Measurements from ENCODE around the gene RAB20. TPM values are rescaled to one million over a fixed set of nuclear protein-coding genes. Genes with fewer than 3 reads are reported as not detected.

RAB20 gene
- total and polyA plus RNA-seq, 7 experiments from 2014 or later = 1.3 to 13.6 (median 4.0) TPM

GRCh38 chr13:110522721-110523120 lies 38.8 kb downstream of the RAB20 start:
- ChIA-PET POLR2A (no interaction called here), CTCF (no interaction called here)
- H3K27me3 Mint-ChIP-seq = no peaks in the 10 kb centered on the region
- ATAC-seq = no peak
- no peaks in the 10 kb centered on the region for H3K27me3 ChIP-seq (ENCODE audit: control insufficient read depth in 2 of 2, insufficient read depth in 2 of 2, low read length in 2 of 2)
- DNase-seq = no peak
- peak overlapping the region in 2 of 9 donors; percentile 6 to 23 for H3K27ac Mint-ChIP-seq
- H3K27ac ChIP-seq (ENCODE audit: low read depth, low read length) = no peak overlapping the region
- H3K4me3 ChIP-seq (ENCODE audit: low read length) = no peak overlapping the region
- H3K4me1 Mint-ChIP-seq = peaks cover 13 to 39% (median 28%) of the 10 kb centered on the region in 7 donors
- H3K9me3 Mint-ChIP-seq = no peaks in the 10 kb centered on the region
- H3K36me3 ChIP-seq (ENCODE audit: control insufficient read depth in 2 of 3, insufficient read depth in 3 of 3, low read length in 3 of 3) = no peaks in the 10 kb centered on the region
- H3K9me3 ChIP-seq (ENCODE audit: control insufficient read depth in 2 of 3, low read length in 3 of 3) = no peaks in the 10 kb centered on the region
- intact Hi-C loops (cut with micrococcal nuclease) = no loop called here
- H3K4me1 ChIP-seq (ENCODE audit: control insufficient read depth in 2 of 2, insufficient read depth in 2 of 2, low read length in 2 of 2) = peaks cover 9 to 22% of the 10 kb centered on the region in 2 donors
- no peak overlapping the region for H3K4me3 Mint-ChIP-seq
- H3K36me3 Mint-ChIP-seq = peaks cover 0 to 15% (median 6%) of the 10 kb centered on the region in 5 donors

- H3K36me3 ChIP-seq (ENCODE audit: control insufficient read depth in 2 of 3, insufficient read depth in 3 of 3, low read length in 3 of 3) = no peaks in the 10 kb centered on the region
- H3K4me3 Mint-ChIP-seq = no peak overlapping the region
- H3K27me3 Mint-ChIP-seq = no peaks in the 10 kb centered on the region
- H3K4me1 ChIP-seq (ENCODE audit: control insufficient read depth in 2 of 2, insufficient read depth in 2 of 2, low read length in 2 of 2) = peaks cover 9 to 22% of the 10 kb centered on the region in 2 donors
- H3K9me3 Mint-ChIP-seq = no peaks in the 10 kb centered on the region
- H3K27me3 ChIP-seq (ENCODE audit: control insufficient read depth in 2 of 2, insufficient read depth in 2 of 2, low read length in 2 of 2) = no peaks in the 10 kb centered on the region
- H3K4me3 ChIP-seq (ENCODE audit: low read length) = no peak overlapping the region
- H3K36me3 Mint-ChIP-seq = peaks cover 0 to 15% (median 6%) of the 10 kb centered on the region in 5 donors
- no peak overlapping the region for H3K27ac ChIP-seq (ENCODE audit: low read depth, low read length)
- H3K27ac Mint-ChIP-seq = no peak overlapping the region
- CTCF ChIA-PET = no interaction called here
- no peak for ATAC-seq
- peaks cover 13 to 38% (median 28%) of the 10 kb centered on the region in 7 donors for H3K4me1 Mint-ChIP-seq
- POLR2A ChIA-PET = no interaction called here
- intact Hi-C loops (cut with micrococcal nuclease) = no loop called here
- no peak for DNase-seq
- no peaks in the 10 kb centered on the region for H3K9me3 ChIP-seq (ENCODE audit: control insufficient read depth in 2 of 3, low read length in 3 of 3)
These were observed 39.6 kb downstream of the RAB20 start for GRCh38 chr13:110521946-110522345.

DNA sequence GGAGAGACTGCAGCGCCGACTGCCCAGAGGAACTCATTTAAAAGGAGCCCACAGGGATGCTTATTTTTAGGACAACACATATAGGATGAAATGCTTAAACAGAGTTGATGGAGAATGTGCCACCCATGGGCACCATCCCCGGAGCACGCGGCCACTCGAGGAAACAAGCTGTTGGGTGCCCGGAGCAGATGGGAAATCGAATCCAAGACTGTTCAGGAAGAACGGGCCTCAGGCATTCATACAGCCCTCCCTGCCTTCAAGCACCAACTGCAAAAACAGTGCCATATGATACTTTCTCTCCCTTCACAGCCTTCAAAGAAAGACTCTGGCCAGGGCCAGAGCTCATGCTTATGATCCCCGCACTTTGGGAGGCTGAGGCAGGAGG lies 40.2 kb downstream of the RAB20 start:
- Histone ChIP-seq H3K4me1 (ENCODE audit: control insufficient read depth in 2 of 2, insufficient read depth in 2 of 2, low read length in 2 of 2) (peaks cover 9 to 22% of the 10 kb centered on the region in 2 donors), H3K27ac (ENCODE audit: low read depth, low read length) (no peak overlapping the region), H3K27me3 (ENCODE audit: control insufficient read depth in 2 of 2, insufficient read depth in 2 of 2, low read length in 2 of 2) (no peaks in the 10 kb centered on the region), H3K9me3 (ENCODE audit: control insufficient read depth in 2 of 3, low read length in 3 of 3) (no peaks in the 10 kb centered on the region), H3K4me3 (ENCODE audit: low read length) (no peak overlapping the region), H3K36me3 (ENCODE audit: control insufficient read depth in 2 of 3, insufficient read depth in 3 of 3, low read length in 3 of 3) (no peaks in the 10 kb centered on the region)
- H3K27me3 Mint-ChIP-seq = no peaks in the 10 kb centered on the region
- ChIA-PET CTCF (no interaction called here), POLR2A (no interaction called here)
- H3K9me3 Mint-ChIP-seq = no peaks in the 10 kb centered on the region
- H3K4me3 Mint-ChIP-seq = no peak overlapping the region
- H3K27ac Mint-ChIP-seq = peak overlapping the region in 1 of 9 donors; percentile 42
- intact Hi-C loops (cut with micrococcal nuclease) = no loop called here
- H3K4me1 Mint-ChIP-seq = peaks cover 13 to 31% (median 25%) of the 10 kb centered on the region in 7 donors
- ATAC-seq = no peak
- peaks cover 0 to 15% (median 6%) of the 10 kb centered on the region in 5 donors for H3K36me3 Mint-ChIP-seq
- no peak for DNase-seq

GRCh38 chr13:110520431-110521295 lies 40.9 kb downstream of the RAB20 start:
- no peak overlapping the region for H3K27ac ChIP-seq (ENCODE audit: low read depth, low read length)
- ChIA-PET POLR2A (no interaction called here), CTCF (no interaction called here)
- intact Hi-C loops (cut with micrococcal nuclease) = no loop called here
- H3K9me3 ChIP-seq (ENCODE audit: control insufficient read depth in 2 of 3, low read length in 3 of 3) = no peaks in the 10 kb centered on the region
- Mint-ChIP-seq H3K27me3 (no peaks in the 10 kb centered on the region), H3K4me1 (peaks cover 10 to 25% (median 20%) of the 10 kb centered on the region in 7 donors), H3K27ac (peak overlapping the region in 2 of 9 donors; percentile 15 to 42), H3K4me3 (no peak overlapping the region), H3K9me3 (no peaks in the 10 kb centered on the region), H3K36me3 (peaks cover 0 to 15% (median 6%) of the 10 kb centered on the region in 5 donors)
- H3K4me1 ChIP-seq (ENCODE audit: control insufficient read depth in 2 of 2, insufficient read depth in 2 of 2, low read length in 2 of 2) = peaks cover 9 to 15% of the 10 kb centered on the region in 2 donors
- H3K27me3 ChIP-seq (ENCODE audit: control insufficient read depth in 2 of 2, insufficient read depth in 2 of 2, low read length in 2 of 2) = no peaks in the 10 kb centered on the region
- no peak overlapping the region for H3K4me3 ChIP-seq (ENCODE audit: low read length)
- ATAC-seq = peak; percentile 61
- no peak for DNase-seq
- H3K36me3 ChIP-seq (ENCODE audit: control insufficient read depth in 2 of 3, insufficient read depth in 3 of 3, low read length in 3 of 3) = no peaks in the 10 kb centered on the region

GRCh38 chr13:110519506-110519905 lies 42.0 kb downstream of the RAB20 start:
- peaks cover 0 to 4% (median 0%) of the 10 kb centered on the region in 11 donors for H3K9me3 Mint-ChIP-seq
- H3K27me3 ChIP-seq (ENCODE audit: control insufficient read depth in 2 of 2, insufficient read depth in 2 of 2, low read length in 2 of 2) = no peaks in the 10 kb centered on the region
- DNase-seq (no peak), ATAC-seq (no peak)
- peaks cover 5 to 13% (median 10%) of the 10 kb centered on the region in 7 donors for H3K4me1 Mint-ChIP-seq
- CTCF ChIA-PET = no interaction called here
- no peaks in the 10 kb centered on the region for H3K27me3 Mint-ChIP-seq
- H3K4me1 ChIP-seq (ENCODE audit: control insufficient read depth in 2 of 2, insufficient read depth in 2 of 2, low read length in 2 of 2) = peaks cover 2 to 4% of the 10 kb centered on the region in 2 donors
- H3K36me3 ChIP-seq (ENCODE audit: control insufficient read depth in 2 of 3, insufficient read depth in 3 of 3, low read length in 3 of 3) = no peaks in the 10 kb centered on the region
- POLR2A ChIA-PET = no interaction called here
- peaks cover 0 to 15% (median 6%) of the 10 kb centered on the region in 5 donors for H3K36me3 Mint-ChIP-seq
- H3K9me3 ChIP-seq (ENCODE audit: control insufficient read depth in 2 of 3, low read length in 3 of 3) = no peaks in the 10 kb centered on the region
- H3K4me3 ChIP-seq (ENCODE audit: low read length) = no peak overlapping the region
- H3K27ac Mint-ChIP-seq = no peak overlapping the region
- no peak overlapping the region for H3K4me3 Mint-ChIP-seq
- no peak overlapping the region for H3K27ac ChIP-seq (ENCODE audit: low read depth, low read length)
- intact Hi-C loops (cut with micrococcal nuclease) = no loop called here

DNA sequence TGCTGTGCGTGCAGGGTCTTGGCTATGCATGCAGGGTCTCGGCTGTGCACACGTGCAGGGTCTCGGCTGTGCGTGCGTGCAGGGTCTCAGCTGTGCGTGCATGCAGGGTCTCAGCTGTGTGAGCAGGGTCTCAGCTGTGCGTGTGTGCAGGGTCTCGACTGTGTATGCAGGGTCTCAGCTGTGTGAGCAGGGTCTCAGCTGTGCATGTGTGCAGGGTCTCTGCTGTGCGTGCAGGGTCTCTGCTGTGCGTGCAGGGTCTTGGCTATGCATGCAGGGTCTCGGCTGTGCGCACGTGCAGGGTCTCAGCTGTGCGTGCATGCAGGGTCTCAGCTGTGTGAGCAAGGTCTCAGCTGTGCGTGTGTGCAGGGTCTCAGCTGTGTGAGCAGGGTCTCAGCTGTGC lies 42.5 kb downstream of the RAB20 start:
- Histone ChIP-seq H3K4me1 (ENCODE audit: control insufficient read depth in 2 of 2, insufficient read depth in 2 of 2, low read length in 2 of 2) (no peaks in the 10 kb centered on the region), H3K36me3 (ENCODE audit: control insufficient read depth in 2 of 3, insufficient read depth in 3 of 3, low read length in 3 of 3) (no peaks in the 10 kb centered on the region), H3K4me3 (ENCODE audit: low read length) (no peak overlapping the region), H3K9me3 (ENCODE audit: control insufficient read depth in 2 of 3, low read length in 3 of 3) (no peaks in the 10 kb centered on the region), H3K27ac (ENCODE audit: low read depth, low read length) (no peak overlapping the region), H3K27me3 (ENCODE audit: control insufficient read depth in 2 of 2, insufficient read depth in 2 of 2, low read length in 2 of 2) (no peaks in the 10 kb centered on the region)
- DNase-seq (no peak), ATAC-seq (no peak)
- Mint-ChIP-seq H3K4me1 (peaks cover under 1 to 9% (median 6%) of the 10 kb centered on the region in 7 donors), H3K4me3 (no peak overlapping the region), H3K27ac (no peak overlapping the region), H3K9me3 (peaks cover 0 to 4% (median 0%) of the 10 kb centered on the region in 11 donors), H3K27me3 (no peaks in the 10 kb centered on the region), H3K36me3 (peaks cover 0 to 15% (median 6%) of the 10 kb centered on the region in 5 donors)
- intact Hi-C loops (cut with micrococcal nuclease) = no loop called here
- ChIA-PET CTCF (no interaction called here), POLR2A (no interaction called here)

DNA sequence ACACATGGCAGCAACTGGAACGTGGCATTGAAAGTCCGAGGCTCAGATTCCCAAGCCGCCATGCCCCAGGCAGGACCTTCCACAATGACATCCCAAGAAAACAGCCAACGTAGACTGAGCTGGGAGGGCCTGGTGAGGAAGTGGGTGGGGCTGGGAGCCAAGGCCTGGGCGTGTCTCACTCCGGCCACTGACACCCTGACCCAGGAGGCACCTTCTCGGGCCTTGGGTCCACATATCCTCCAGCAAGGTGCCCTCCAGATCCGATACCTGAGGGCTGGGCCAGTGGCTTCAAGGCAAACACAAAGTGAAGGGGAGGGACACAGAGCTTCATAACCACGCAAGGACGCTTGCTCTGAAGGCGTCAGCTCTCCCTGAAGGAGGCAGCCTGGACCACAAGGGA lies 43.0 kb downstream of the RAB20 start:
- Mint-ChIP-seq H3K27me3 (no peaks in the 10 kb centered on the region), H3K4me3 (no peak overlapping the region), H3K9me3 (peaks cover 0 to 4% (median 0%) of the 10 kb centered on the region in 11 donors), H3K36me3 (peaks cover 0 to 15% (median 6%) of the 10 kb centered on the region in 5 donors), H3K4me1 (peaks cover 0 to 8% (median 5%) of the 10 kb centered on the region in 7 donors), H3K27ac (no peak overlapping the region)
- ChIA-PET CTCF (no interaction called here), POLR2A (no interaction called here)
- DNase-seq (no peak), ATAC-seq (no peak)
- no peaks in the 10 kb centered on the region for H3K27me3 ChIP-seq (ENCODE audit: control insufficient read depth in 2 of 2, insufficient read depth in 2 of 2, low read length in 2 of 2)
- H3K36me3 ChIP-seq (ENCODE audit: control insufficient read depth in 2 of 3, insufficient read depth in 3 of 3, low read length in 3 of 3) = no peaks in the 10 kb centered on the region
- no peaks in the 10 kb centered on the region for H3K9me3 ChIP-seq (ENCODE audit: control insufficient read depth in 2 of 3, low read length in 3 of 3)
- intact Hi-C loops (cut with micrococcal nuclease) = no loop called here
- no peak overlapping the region for H3K27ac ChIP-seq (ENCODE audit: low read depth, low read length)
- no peaks in the 10 kb centered on the region for H3K4me1 ChIP-seq (ENCODE audit: control insufficient read depth in 2 of 2, insufficient read depth in 2 of 2, low read length in 2 of 2)
- H3K4me3 ChIP-seq (ENCODE audit: low read length) = no peak overlapping the region

Data from naive thymus-derived CD4-positive, alpha-beta T cell (primary cell).